NCI-H187 (cell line): ENCODE measurements around the gene UMOD.
A peak's percentile ranks its signal among the peaks of the same experiment; 100 is the strongest.

Experiments used
- DNase-seq, 2 experiments: peaks; one replicate each; lab custom pipeline; 2025; lab: John Stamatoyannopoulos, UW

UMOD gene

DNA sequence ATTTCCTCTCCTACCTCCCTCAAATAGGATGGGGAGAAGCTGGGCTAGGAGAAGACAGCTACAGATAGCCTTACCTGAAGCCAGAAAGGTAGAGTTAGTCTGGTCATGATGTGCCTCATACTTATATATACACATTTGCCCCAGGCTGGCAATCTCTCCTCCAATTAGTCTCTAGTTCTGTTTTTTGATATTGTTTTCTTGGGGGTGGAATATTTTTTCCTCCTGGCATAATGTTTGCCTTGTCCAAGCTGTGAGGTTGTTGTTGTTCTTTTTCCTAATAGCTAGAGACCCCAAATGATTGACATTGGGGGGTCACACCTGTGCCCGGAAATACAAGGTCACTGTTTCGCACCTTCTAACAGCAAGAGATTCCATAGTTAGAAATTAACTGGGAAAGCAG lies at the start of gene UMOD:
Gene UMOD, minus strand, starts transcription at position 101 of the 400 bp plus-strand sequence. CDS start 1,978 bp downstream, outside the sequence.
- DNase-seq = no peak

DNA sequence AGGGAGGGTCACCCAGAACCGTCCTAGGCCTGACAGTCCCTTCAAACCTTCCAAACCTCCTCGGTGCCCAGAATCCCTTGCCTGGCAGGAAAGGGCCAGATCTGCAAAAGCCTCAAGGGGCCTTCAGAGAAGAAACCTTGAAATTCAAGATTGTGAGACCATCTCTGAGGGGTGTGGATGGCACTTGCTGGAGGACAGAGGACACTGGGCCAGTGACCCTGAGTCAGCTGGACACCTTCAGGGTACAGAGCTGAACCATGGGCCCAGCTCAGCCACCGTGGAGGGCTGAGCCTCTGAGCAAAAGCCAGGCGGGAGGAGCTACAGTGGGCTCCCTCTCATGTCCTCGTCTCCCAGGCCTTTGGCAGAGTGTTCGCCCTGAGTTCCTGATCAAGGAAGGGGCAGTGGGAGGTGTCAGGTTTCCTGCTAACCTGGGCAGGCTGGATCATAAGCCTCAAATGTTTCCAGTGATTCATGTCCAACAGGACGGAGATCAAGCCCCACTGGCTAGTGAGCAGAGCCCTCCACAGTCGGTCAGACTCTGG lies 49.0 kb upstream of the UMOD start:
- no peak for DNase-seq

DNA sequence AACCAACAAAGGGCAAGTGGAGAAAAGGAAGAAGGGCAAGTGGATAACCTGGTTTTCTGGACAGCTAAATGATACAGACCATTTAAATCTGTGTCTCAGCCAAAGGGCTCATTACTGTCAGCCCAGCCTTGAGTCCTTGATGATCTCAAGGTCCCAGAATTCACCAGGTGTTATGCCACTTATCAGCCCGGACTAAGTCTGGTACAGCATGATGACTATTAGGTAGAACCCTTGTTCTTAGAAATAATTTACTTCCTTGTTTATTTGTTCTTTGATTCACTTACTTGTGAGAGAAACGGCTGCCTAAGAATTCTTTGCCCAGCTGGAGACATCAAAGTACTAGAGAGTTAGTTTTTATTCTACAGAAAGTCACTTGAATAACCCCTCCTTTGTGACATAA lies 48.6 kb upstream of the UMOD start:
- no peak for DNase-seq

DNA sequence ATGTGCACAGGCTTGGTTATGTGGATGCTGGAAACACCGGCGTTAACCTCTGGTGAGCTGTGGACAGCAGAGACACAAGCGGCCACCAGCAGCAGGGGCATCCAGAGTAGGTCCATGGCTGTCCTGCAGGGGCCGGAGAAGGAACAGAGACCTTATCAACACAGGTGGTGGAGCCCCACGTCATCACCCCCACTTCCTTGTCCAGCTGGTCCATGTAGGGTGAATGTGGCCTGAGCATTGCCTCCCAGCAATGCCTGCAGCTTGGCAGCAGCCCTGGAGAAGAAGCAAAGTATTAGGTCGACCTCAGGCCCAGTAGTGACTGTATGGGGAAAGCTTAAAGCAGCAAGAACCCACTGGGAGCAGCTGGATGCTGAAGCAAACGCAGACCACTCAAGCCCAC lies 46.7 kb upstream of the UMOD start:
- DNase-seq = no peak

DNA sequence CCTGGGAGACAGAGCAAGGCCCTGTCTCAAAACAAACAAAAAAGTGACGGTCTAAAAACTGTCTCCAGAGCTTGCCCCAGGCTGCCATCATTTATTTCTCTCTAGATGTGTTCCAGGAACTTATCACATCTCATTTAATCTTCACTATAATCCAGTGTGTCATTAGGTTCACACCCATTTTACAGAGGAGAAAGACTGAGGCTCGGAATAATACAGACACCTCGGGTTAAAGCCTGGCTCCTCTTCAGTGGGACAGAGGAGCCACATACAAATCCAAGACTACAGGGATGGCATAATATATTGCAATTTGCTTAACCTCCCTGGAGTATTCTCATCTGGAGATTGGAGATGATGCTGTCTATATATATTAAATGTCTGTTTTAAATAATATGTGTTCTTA lies 46.1 kb upstream of the UMOD start:
- DNase-seq = no peak

DNA sequence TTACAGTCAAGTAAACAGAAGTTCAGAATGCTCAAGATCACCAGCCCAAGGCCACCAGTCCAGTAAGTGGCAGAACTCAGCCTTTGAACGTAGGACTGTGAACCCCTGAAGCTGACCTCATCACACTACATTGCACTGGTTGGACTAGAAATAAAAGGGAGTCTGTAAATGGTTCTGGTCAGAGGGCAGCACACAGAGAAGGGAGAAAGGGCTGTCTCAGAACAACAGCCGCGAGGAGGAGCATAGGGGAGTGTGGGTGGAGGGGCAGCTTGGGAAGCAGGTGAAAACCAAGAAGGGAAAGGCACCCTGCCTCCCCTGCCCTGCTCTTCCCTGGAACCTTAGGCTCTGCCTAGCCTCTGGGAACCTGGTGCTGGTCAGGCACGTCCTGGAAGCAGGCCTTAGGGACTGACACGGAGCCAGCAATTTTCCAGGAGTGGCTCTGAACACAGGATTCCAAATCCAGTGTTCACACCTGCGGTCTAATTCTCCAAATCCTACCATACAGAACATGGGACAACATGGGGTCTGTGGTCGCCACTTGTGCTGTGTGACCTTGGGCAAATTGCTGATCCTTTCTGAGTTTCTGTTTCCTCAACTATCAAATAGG lies 45.1 kb upstream of the UMOD start:
- DNase-seq = no peak

DNA sequence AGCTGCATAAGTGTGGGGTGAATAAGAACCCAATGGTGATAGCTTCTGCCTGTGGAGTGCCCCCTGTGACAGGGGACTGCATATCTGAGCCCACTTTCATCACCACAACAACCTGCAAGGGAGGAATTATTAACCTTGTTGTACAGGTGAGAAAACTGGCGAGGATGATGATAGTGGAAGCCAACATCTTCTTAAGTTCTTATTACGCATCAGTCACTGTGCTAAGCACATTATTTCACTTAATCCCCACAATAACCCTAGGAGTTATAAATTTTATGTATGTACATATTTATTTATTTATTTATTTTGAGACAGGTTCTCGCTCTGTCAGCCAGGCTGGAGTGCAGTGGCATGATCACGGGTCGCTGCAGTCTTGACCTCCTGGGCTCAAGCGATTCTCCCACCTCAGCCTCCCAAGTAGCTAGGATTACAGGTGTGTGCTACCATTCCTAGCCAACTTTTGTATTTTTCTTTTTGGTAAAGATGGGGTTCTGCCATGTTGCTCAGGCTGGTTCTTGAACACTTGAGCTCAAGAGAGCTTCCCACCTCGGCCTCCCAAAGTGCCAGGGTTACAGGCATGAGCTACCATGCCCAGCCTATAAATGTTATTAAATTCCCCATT lies 44.4 kb upstream of the UMOD start:
- no peak for DNase-seq

DNA sequence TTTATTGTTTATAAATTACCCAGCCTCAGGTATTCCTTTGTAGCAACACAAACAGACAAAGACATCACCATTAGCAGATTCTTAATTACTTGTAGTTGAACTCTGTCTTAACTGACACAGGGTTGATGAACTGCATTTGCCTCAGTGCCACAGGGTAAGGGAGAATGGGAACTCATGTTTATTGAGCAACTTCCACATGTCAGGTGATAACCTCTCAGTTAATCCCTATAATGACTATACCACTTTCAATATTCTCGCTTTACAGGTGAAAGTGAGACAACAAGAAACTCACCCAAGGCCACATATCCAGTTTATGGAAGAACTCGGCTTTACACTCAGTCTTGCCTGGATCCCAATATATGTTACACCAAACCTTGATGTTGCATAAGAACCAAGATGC lies 43.4 kb upstream of the UMOD start:
- DNase-seq = no peak

DNA sequence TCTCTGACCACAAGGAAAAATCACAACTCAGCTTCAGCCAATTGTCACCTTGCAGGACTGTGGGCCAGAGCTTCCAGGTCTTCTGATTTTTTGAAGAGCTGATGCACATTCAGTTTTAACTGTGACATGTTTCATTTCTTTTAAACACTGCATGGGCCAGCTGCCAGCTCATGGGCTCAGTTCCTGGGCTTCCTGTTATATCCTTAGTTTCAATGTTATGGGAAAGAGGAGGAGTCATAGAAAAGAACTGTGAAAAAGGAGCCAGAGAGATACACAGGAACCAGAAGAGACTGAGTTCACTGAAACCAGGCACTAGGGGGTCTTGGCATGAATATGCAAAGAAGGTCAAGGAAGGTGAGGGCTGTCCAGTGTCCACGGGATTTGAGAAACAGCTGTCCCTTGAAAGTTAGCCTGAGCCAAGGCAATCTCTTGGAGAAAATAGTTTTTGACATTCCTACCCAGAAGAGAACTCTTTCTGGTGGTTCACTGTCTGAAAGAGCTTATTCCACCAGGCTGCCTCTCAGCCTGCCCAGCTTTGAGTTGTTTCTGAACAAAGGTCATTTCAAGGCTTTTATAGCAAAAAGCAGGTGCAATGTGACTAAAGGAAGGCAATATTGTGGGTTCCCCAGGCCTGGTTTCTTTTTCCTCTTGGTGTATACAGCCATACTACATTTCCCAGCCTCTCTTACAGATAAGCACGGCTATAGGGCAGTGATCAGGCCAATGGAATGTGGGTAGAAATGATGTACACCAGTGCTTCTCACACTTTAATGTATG lies 41.5 kb upstream of the UMOD start:
- no peak for DNase-seq

DNA sequence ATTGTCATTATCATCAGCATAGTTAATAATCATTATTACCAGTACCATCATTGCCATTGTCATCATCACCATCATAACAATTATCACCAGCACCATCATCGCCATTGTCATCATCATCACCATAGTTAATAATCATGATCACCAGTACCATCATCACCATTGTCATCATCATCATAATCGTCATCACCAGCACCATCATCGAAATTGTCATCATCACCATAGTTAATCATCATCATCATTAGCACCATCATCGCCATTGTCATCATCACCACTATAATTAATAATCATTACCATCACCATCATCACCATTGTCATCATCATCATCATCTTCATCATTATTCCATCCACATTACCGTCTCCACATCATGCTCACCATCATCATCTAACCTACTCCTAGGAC lies 38.5 kb upstream of the UMOD start:
- no peak for DNase-seq

DNA sequence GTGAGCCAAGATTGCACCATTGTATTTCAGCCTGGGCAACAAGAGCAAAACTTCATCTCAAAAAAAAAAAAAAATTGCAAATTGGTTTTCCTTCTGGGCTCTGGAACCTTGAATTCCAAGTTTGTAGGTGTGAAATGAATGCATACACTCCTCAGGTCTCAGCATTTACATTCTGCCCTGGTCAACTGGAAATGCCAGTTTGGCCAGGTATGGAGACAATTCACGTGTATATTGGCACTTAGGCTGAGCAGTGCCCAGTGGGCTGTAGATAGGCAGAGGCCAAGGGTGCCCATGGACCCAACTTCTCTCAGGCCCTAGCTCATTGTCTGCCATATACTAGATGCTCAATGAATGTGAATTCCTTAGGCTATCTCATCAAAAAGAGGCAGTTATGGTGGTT lies 36.3 kb upstream of the UMOD start:
- DNase-seq = no peak

DNA sequence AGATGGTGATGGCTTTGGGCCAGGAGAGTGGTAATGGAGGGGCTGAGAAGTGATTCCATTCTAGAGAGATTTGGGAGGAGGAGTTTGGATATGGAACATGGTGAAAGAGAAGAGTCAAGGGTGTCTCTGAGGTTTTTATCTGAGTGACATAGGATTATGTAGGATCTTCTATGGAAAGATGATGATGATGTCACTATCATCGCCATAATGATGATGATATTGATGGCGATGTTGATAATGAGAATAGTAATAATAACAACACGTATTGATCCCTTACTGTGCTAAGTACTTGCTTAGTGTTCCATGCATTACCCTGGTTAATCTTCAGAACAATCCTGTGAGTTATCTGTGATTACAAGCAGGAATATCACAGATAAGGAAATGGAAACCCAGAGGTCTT lies 35.5 kb upstream of the UMOD start:
- DNase-seq = no peak

DNA sequence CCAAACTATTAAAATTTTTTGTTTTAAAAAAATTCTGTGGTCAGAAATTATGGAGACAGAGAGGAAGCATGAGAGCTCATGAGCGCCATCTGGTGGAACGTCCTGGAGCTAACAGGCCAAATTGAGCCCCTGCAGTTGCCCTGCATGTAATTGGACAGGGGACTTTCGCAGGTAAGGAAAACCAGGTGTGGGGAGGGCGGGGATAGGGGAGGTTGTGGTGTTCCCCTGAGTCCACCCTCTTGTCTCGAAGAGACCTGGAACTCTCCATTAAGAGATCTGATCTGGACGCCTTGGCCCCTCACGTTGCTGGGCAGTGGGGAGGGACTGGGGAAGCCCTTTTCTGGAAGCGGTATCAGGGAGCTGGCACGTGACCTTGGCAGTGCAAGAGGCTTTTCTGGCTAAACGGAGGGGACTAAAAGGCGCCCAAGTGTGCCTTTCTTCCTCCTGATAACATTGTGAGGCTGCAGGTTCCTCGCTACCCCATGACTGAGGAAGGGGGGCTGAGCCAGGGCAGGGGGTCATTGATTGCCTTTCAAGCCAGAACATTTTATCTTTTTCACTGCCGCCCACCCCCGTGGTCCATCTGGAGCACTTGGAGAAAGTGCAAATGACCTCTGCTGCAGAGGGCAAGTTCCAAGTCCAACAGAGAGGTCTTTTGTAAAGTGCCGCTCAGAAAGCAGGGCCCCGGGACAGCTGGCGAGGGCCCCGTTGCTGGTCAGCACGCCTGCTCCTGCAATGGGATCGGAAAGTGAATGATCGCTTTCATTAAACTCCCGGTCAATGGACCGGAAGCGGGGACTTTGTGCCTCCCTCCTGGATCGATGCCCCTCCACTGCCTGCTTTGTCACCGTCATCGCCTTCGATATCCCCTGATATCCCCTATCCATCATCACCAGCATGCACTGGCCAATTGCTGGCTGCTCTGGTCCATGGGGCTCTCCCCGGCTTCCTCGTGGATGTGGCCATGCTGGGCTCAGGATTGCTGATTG lies 33.6 kb upstream of the UMOD start:
- no peak for DNase-seq

DNA sequence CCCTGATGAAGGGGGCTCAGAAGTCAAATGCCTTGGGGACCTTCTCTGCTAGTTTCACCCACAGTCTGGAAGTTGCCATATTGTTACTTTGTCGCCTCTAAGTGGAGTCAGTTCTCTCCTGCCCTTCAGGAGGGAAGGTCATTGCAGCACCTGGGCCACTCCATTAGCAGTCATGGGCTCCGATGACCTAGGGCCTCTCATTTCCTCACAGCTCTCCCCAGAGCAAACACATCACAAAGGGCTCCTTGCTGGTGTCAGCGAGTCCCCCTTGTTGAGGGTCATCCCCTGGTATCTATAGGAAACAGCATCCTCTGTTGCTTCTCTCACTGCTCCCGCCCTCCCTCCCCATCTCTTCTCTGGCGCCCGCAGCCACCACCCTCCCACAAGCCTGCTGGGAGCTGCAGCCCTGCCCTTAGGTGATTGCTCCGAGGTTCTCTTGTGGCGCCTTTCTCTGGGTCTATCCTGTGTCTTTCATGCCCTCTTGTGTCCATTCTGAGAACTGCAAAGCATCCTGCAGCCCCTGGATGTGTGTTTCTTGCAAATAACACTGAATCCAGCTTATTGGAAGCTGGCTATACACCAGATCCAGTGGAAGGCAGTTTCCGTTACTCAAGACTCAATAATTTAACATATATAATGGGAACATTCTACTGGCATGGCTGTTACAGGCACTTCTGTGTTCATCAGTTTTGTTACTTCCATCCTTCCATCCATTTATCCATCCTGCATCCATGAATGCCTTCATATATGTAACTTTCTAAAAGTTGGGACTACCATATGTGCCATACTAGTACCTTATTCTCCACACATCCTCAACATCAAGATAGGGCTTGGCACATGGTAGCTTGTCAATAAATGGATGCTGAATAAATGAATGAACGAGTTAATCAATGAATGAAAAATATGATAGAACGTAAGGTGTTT lies 30.9 kb upstream of the UMOD start:
- peak in 1 of 2 experiments; percentile 10 for DNase-seq

DNA sequence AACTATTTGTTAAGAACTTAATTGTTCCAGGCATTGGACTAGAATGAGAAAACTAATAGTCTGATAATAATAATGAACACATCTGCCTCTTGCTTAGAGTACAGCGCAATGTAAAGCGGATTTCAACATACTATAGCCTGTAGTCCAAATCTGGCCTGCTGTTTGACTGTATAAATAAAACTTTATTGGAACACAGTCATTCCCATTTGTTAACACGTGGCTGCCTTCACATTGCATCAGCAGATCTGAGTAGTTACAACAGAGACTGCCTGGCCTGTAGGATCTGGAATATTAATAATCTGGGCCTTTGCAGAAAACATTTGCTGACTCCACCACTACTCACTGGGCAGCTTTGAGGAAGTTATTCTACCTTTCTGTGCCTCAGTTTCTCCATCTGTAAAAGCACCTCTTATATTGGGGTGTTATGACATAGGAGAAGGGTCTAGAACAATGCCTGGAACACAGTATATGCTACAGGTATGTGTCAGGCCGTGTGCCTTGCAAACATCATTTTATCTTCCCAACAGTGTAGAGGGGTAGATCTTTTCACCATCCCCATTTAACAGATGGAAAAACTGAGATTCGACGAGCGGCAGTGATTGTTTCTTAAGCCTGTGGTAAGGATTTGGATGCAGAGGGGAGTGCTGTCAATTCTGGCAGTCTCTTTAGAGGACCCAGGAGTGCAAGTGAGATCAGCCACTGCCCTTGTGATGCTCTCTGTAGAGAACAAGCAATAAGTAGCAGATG lies 29.9 kb upstream of the UMOD start:
- DNase-seq = no peak

DNA sequence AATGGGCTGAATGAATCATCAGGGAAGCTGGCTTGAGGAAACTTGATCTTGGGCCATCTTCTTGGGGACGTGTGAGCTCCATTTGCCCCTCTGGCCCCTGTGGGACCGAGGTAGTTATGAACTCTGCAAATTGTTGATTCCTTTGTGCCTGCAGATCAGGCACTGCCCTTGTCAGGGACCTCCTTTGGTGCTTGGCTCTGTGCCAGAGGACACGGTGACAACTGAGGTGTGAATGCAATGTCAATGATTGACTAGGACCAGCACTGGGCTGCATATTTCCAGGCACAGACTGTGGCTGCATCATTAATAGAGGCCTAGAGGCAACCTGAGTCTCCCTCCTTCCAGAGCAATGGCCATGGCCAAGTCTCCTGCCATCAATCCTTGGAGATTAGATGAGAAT lies 28.3 kb upstream of the UMOD start:
- DNase-seq = no peak

DNA sequence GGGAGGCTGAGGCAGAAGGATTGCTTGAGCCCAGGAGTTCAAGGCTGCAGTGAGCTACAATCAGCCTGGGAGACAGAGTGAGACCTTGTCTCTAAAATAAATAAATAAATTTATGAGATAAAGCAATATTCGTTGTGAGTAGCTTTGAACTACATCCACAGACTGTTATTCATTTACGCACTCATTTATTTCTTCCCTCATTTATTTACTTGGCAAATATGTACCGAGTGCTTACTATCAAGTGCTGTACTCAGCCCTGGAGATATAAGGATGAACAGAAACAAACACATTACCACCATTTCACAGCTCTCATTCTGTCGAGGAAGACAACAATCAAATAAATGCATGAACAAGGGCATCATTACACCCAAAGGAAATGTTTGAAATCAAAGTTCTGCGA lies 24.7 kb upstream of the UMOD start:
- no peak for DNase-seq

DNA sequence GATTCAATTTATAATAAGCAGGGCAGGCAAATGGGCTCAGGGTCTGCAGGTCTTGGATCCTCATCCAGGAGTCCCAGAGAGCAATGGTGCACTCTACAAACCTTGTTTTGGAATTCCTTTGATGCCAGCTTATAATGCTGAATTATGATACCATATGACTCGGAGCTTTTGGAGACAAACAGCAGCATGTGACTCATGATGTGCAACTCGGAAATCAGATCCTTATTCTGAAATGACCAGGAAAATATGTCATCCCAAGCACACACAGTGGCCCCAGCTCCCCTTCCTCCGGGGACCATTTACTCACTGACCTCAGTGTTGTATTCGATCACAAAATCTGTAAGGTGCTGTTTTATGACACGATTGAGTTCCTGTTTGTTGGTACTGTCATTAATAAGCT lies 20.2 kb upstream of the UMOD start:
- no peak for DNase-seq

DNA sequence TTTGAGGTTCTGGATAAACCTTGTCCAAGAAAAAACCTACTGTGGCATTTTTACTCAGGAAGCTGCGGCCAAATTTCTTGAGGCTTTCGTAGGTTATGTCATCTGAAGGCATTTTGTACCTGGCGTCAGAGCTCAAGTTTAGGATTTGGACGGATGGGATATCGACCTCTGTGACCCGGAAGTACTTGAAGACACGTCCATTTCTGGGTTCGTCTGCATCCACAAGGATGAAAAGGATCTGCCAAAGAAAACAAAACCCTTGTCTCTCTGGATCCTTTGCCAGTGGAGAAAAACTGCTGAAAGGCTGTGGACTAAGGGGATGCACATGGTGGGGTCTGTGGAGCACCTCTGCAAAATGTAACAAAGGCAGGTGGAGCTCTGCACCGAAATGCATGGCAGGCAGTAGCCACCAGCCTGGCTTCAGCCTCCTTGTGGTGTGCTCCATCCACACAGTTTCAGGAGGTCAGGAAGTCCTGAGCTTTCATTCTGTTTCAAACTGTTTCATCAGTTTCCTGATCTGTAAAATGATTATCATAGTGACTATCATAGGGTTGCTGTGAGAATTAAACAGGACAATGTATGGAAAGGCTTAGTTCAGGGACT lies 17.0 kb upstream of the UMOD start:
- no peak for DNase-seq

DNA sequence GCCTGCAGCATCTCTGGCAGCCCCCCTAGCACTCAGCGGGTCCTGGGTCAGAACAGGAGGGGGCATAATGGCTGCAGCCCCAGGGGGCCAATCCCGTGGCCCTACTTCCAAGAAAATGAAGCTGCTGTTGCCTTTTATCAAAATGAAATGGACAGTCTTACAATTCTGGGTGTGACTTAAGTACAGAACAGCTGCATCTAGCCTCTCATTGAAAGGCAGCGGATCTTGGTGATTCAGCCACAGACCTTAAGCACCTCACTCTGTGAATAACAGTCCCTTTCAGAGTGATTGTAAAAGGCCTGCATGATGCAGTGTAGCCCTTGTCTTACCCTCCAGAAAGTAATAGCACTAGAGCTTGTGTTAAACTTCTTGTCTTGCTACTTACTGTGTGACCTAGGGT lies 11.5 kb upstream of the UMOD start:
- DNase-seq = no peak
